ENCODE results near the gene ADORA3.

The ADORA3 gene

GRCh38 chr1:111507411-111508201 is 4.2 kb upstream of the ADORA3 start:
- DNase-seq, result no peak

GRCh38 chr1:111506561-111506960 is 3.1 kb upstream of the ADORA3 start:
- DNase-seq, result no peak

- DNase-seq, result no peak
These were observed 2.2 kb upstream of the ADORA3 start for GRCh38 chr1:111505641-111506119.

GRCh38 chr1:111504097-111504496 is 664 bp upstream of the ADORA3 start:
- no peak for DNase-seq

GRCh38 chr1:111501645-111502044 is 1.8 kb downstream of the ADORA3 start:
- DNase-seq, result no peak

- DNase-seq, result no peak
These were observed 4.2 kb downstream of the ADORA3 start for GRCh38 chr1:111499026-111499785.

GRCh38 chr1:111497592-111497991 is 5.8 kb downstream of the ADORA3 start:
- no peak for DNase-seq

- DNase-seq, result no peak
These were observed 7.0 kb downstream of the ADORA3 start for GRCh38 chr1:111496398-111496797.

GRCh38 chr1:111491070-111491469 is 12.4 kb downstream of the ADORA3 start:
- DNase-seq, result no peak

GRCh38 chr1:111490220-111490619 is 13.2 kb downstream of the ADORA3 start:
- DNase-seq, result no peak

GRCh38 chr1:111489604-111490003 is 13.8 kb downstream of the ADORA3 start:
- DNase-seq, result no peak

GRCh38 chr1:111488669-111489068 is 14.8 kb downstream of the ADORA3 start:
- no peak for DNase-seq

- no peak for DNase-seq
These were observed 16.3 kb downstream of the ADORA3 start for GRCh38 chr1:111487133-111487532.

- no peak for DNase-seq
These were observed 17.0 kb downstream of the ADORA3 start for GRCh38 chr1:111486431-111486830.

- no peak for DNase-seq
These were observed 18.9 kb downstream of the ADORA3 start for GRCh38 chr1:111484391-111485026.

GRCh38 chr1:111483876-111484275 is 19.6 kb downstream of the ADORA3 start:
- no peak for DNase-seq

GRCh38 chr1:111483166-111483565 is 20.3 kb downstream of the ADORA3 start:
- no peak for DNase-seq

- DNase-seq, result peak; percentile 77
These were observed 21.8 kb downstream of the ADORA3 start for GRCh38 chr1:111481387-111482221.

GRCh38 chr1:111480674-111481073 is 22.8 kb downstream of the ADORA3 start:
- DNase-seq, result no peak

- DNase-seq, result no peak
These were observed 26.6 kb downstream of the ADORA3 start for GRCh38 chr1:111476761-111477309.

GRCh38 chr1:111476214-111476613 is 27.2 kb downstream of the ADORA3 start:
- no peak for DNase-seq

- DNase-seq, result no peak
These were observed 27.7 kb downstream of the ADORA3 start for GRCh38 chr1:111475701-111476100.

All from left hindlimb (tissue), 1 donor.